ENCODE measurements around the gene SLC13A4. TPM values are rescaled to one million over a fixed set of nuclear protein-coding genes. Genes with fewer than 3 reads are reported as not detected.
A peak's percentile ranks its signal among the peaks of the same experiment; 100 is the strongest.
"Not testable (repeated sequence)": the region's sequence is repeated elsewhere in the genome, so short reads cannot be mapped to it uniquely, and the experiment has no call there.

SLC13A4 gene
- polyA plus RNA-seq, 3 donors = 1.2 to 1.7 (median 1.4) TPM

GRCh38 chr7:135666846-135667245 lies 61.1 kb downstream of the SLC13A4 start:
- no peak for DNase-seq (ENCODE audit: low read depth in 3 of 3, low spot score in 2 of 3)

- DNase-seq (ENCODE audit: low read depth in 3 of 3, low spot score in 2 of 3) = no peak
Measured at GRCh38 chr7:135666156-135666555, 61.8 kb downstream of the SLC13A4 start.

GRCh38 chr7:135665042-135665441 lies 62.9 kb downstream of the SLC13A4 start:
- DNase-seq (ENCODE audit: low read depth in 3 of 3, low spot score in 2 of 3) = no peak

GRCh38 chr7:135664046-135664589 lies 63.9 kb downstream of the SLC13A4 start:
- DNase-seq (ENCODE audit: low read depth in 3 of 3, low spot score in 2 of 3) = no peak

GRCh38 chr7:135662373-135663114 lies 65.4 kb downstream of the SLC13A4 start, which contains the start of gene STMP1:
STMP1 (plus strand) TSS chr7:135662514.
- DNase-seq (ENCODE audit: low read depth in 3 of 3, low spot score in 2 of 3) = peak; percentile 72 to 82 (median 81)

GRCh38 chr7:135662123-135662372 lies 65.9 kb downstream of the SLC13A4 start:
- DNase-seq (ENCODE audit: low read depth in 3 of 3, low spot score in 2 of 3) = no peak

GRCh38 chr7:135661311-135662122 lies 66.5 kb downstream of the SLC13A4 start:
- DNase-seq (ENCODE audit: low read depth in 3 of 3, low spot score in 2 of 3) = no peak

GRCh38 chr7:135659159-135659846 lies 68.7 kb downstream of the SLC13A4 start:
- no peak for DNase-seq (ENCODE audit: low read depth in 3 of 3, low spot score in 2 of 3)

- no peak for DNase-seq (ENCODE audit: low read depth in 3 of 3, low spot score in 2 of 3)
Measured at GRCh38 chr7:135658564-135658963, 69.4 kb downstream of the SLC13A4 start.

- no peak for DNase-seq (ENCODE audit: low read depth in 3 of 3, low spot score in 2 of 3)
Measured at GRCh38 chr7:135653340-135654080, 74.5 kb downstream of the SLC13A4 start.

- no peak for DNase-seq (ENCODE audit: low read depth in 3 of 3, low spot score in 2 of 3)
Measured at GRCh38 chr7:135650831-135651573, 77.0 kb downstream of the SLC13A4 start.

GRCh38 chr7:135648235-135648634 lies 79.8 kb downstream of the SLC13A4 start:
- no peak for DNase-seq (ENCODE audit: low read depth in 3 of 3, low spot score in 2 of 3)

GRCh38 chr7:135647755-135648154 lies 80.2 kb downstream of the SLC13A4 start:
- no peak for DNase-seq (ENCODE audit: low read depth in 3 of 3, low spot score in 2 of 3)

GRCh38 chr7:135645296-135645904 lies 82.6 kb downstream of the SLC13A4 start:
- no peak for DNase-seq (ENCODE audit: low read depth in 3 of 3, low spot score in 2 of 3)

- DNase-seq (ENCODE audit: low read depth in 3 of 3, low spot score in 2 of 3) = no peak
Measured at GRCh38 chr7:135644729-135645128, 83.3 kb downstream of the SLC13A4 start.

- no peak for DNase-seq (ENCODE audit: low read depth in 3 of 3, low spot score in 2 of 3)
Measured at GRCh38 chr7:135644154-135644553, 83.8 kb downstream of the SLC13A4 start.

GRCh38 chr7:135639690-135640089 lies 88.3 kb downstream of the SLC13A4 start:
- not testable (repeated sequence) for DNase-seq (ENCODE audit: low read depth in 3 of 3, low spot score in 2 of 3)

GRCh38 chr7:135634191-135634878 lies 93.7 kb downstream of the SLC13A4 start:
- no peak for DNase-seq (ENCODE audit: low read depth in 3 of 3, low spot score in 2 of 3)
